HL-60 (cell line): ENCODE data around the gene IL9.

Source experiments
- DNase-seq, 2 experiments: peaks; one replicate each; pipeline ENCODE4 v3.0.0-alpha.2; 2010 to 2020; ENCODE audit warnings: low read depth in 1 of 2, low spot score in 1 of 2
- H3K27ac ChIP-seq: fragments of 250-450 bp; sonication (Bioruptor Pico); replicated peaks from 2 replicates; pipeline ENCODE4 v1.5.1; 2020; ENCODE audit warnings: mild to moderate bottlenecking, moderate library complexity
- H3K27me3 ChIP-seq: fragments of 250-450 bp; sonication (Bioruptor Pico); 2 replicates; pipeline ENCODE4 v1.5.1; 2021; ENCODE audit warnings: mild to moderate bottlenecking, moderate library complexity; ENCODE audit not compliant: insufficient read depth, poor library complexity, severe bottlenecking
- H3K4me3 ChIP-seq: replicated peaks from 2 replicates; pipeline ENCODE4 v1.5.1; 2011; ENCODE audit warnings: mild to moderate bottlenecking, control low read depth, low read length; ENCODE audit not compliant: insufficient read depth
- CTCF ChIP-seq: IDR thresholded peaks from one replicate; pipeline ENCODE4 v1.5.1; 2011; ENCODE audit warnings: low read length, control low read depth, inconsistent platforms; ENCODE audit not compliant: insufficient read depth
- GABPA ChIP-seq: IDR thresholded peaks from 2 replicates; pipeline ENCODE4 v1.6.1; 2012; ENCODE audit warnings: low read depth
- POLR2AphosphoS5 ChIP-seq: IDR thresholded peaks from 2 replicates; pipeline ENCODE4 v1.6.1; 2012; ENCODE audit warnings: low read depth
- REST ChIP-seq: IDR thresholded peaks from 2 replicates; pipeline ENCODE4 v1.6.1; 2012; ENCODE audit warnings: low read depth; ENCODE audit not compliant: insufficient replicate concordance
- SPI1 ChIP-seq: IDR thresholded peaks from 2 replicates; pipeline ENCODE4 v1.6.1; 2012; ENCODE audit warnings: low read depth, mild to moderate bottlenecking, borderline replicate concordance

Gene IL9

GRCh38 chr5:135847976-135848375 lies 47.7 kb downstream of the IL9 start:
- Histone ChIP-seq H3K4me3 (no peak overlapping the region), H3K27me3 (no peaks in the 10 kb centered on the region), H3K27ac (no peak overlapping the region)
- no peak for DNase-seq
- no peak for TF ChIP-seq POLR2AphosphoS5
- no peak for TF ChIP-seq REST
- no peak for TF ChIP-seq SPI1
- no peak for TF ChIP-seq CTCF
- no peak for TF ChIP-seq GABPA

- no peak overlapping the region for H3K4me3 ChIP-seq
- no peaks in the 10 kb centered on the region for H3K27me3 ChIP-seq
- H3K27ac ChIP-seq: no peak overlapping the region
- TF ChIP-seq REST (no peak), GABPA (no peak), CTCF (no peak), POLR2AphosphoS5 (no peak), SPI1 (no peak)
- no peak for DNase-seq
Measured at GRCh38 chr5:135846311-135846710, 49.3 kb downstream of the IL9 start.

DNA sequence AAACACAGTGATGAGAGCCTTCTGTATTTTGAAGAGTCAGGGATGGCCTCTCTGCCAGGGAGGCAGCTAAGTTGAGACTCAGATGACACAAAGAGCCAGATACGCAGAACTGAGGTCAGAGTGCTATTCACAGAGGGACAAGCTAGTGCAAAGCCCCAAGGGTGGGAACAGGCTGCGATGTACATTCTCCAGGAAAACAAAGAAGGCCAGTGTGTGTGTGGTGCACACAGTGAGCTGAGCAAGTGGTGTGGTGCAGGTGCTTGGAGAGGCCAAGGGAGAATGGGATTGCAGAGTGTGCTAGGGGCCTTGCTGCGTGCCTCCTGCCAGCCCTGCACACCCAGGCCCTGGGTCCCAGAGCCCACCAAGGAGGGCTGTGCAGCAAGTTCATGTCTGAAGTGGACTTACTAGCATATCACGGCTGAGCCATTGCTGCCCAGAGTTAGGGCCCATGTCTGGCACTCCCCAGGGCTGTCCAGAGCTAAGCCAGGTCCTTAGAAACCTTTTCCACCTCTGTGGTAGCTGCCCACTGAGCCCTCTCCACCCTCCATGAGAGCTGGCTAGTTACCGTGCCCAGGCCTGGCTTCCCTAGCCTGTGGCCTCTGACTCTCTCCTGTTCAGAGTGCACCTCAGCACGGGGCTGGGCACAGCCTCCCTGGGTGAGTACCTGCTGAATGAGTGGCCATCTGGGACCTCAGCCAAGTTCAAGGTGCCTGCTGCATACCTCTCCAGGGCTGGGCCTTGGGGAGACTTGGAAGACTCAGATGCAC lies 51.9 kb downstream of the IL9 start:
- Histone ChIP-seq H3K4me3 (no peak overlapping the region), H3K27ac (no peak overlapping the region), H3K27me3 (no peaks in the 10 kb centered on the region)
- no peak for TF ChIP-seq POLR2AphosphoS5
- no peak for TF ChIP-seq SPI1
- no peak for TF ChIP-seq GABPA
- TF ChIP-seq REST: no peak
- no peak for TF ChIP-seq CTCF
- no peak for DNase-seq
